ENCODE data around the gene EIF1AD.

EIF1AD gene

GRCh38 chr11:66047541-66048365 lies 45.8 kb upstream of the EIF1AD start:
- intact Hi-C loops (cut with DNase I; ENCODE audit: low total_unique reads): no loop called here
- TF ChIP-seq, protein P1, sequence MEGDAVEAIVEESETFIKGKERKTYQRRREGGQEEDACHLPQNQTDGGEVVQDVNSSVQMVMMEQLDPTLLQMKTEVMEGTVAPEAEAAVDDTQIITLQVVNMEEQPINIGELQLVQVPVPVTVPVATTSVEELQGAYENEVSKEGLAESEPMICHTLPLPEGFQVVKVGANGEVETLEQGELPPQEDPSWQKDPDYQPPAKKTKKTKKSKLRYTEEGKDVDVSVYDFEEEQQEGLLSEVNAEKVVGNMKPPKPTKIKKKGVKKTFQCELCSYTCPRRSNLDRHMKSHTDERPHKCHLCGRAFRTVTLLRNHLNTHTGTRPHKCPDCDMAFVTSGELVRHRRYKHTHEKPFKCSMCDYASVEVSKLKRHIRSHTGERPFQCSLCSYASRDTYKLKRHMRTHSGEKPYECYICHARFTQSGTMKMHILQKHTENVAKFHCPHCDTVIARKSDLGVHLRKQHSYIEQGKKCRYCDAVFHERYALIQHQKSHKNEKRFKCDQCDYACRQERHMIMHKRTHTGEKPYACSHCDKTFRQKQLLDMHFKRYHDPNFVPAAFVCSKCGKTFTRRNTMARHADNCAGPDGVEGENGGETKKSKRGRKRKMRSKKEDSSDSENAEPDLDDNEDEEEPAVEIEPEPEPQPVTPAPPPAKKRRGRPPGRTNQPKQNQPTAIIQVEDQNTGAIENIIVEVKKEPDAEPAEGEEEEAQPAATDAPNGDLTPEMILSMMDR (IDR thresholded peaks at IDR 0.05): no peak
- no peak for DNase-seq
- H3K4me3 ChIP-seq: no peak overlapping the region
- no peak overlapping the region for H3K27ac ChIP-seq
- peaks cover 0 to 34% (median 27%) of the 10 kb centered on the region in 4 donors for H3K4me1 ChIP-seq
- H3K9me3 ChIP-seq: no peaks in the 10 kb centered on the region
- H3K27me3 ChIP-seq: peaks cover 0 to 11% of the 10 kb centered on the region in 2 donors
- H3K36me3 ChIP-seq: no peaks in the 10 kb centered on the region

DNA sequence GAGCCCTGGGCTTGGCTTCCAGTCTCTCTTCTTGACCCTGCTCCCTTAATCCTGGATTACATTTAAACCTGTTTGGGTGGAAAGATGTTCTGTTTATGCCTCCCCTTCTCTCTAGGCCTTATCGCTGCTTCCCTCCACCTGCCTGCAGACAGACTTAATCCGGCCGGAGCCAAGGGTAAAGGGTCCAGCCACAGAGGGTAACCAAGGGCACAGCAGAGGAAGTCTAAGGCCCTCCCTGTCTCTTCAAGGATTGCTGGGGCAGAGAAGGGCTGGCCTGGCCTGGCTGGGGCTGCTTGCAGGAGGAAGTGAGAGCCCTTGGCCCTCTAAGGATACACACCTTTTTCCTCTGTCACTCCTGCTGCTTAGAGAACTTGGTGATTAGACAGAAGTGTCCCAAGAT lies 44.9 kb upstream of the EIF1AD start:
- TF ChIP-seq, protein P1 (IDR thresholded peaks at IDR 0.05): no peak
- H3K4me3 ChIP-seq: no peak overlapping the region
- peaks cover 0 to 11% of the 10 kb centered on the region in 2 donors for H3K27me3 ChIP-seq
- no peaks in the 10 kb centered on the region for H3K36me3 ChIP-seq
- DNase-seq: no peak
- no peak overlapping the region for H3K27ac ChIP-seq
- intact Hi-C loops (cut with DNase I; ENCODE audit: low total_unique reads): no loop called here
- no peaks in the 10 kb centered on the region for H3K9me3 ChIP-seq
- peaks cover 0 to 32% (median 25%) of the 10 kb centered on the region in 4 donors for H3K4me1 ChIP-seq

- DNase-seq: peak; percentile 54 to 78
- H3K4me1 ChIP-seq: peaks cover 0 to 26% (median 19%) of the 10 kb centered on the region in 4 donors
- TF ChIP-seq, protein P1 (IDR thresholded peaks at IDR 0.05): peak; percentile 78 to 87
- H3K4me3 ChIP-seq: no peak overlapping the region
- no peaks in the 10 kb centered on the region for H3K9me3 ChIP-seq
- no peak overlapping the region for H3K27ac ChIP-seq
- intact Hi-C loops (cut with DNase I; ENCODE audit: low total_unique reads): no loop called here
- H3K27me3 ChIP-seq: peaks cover 0 to 11% of the 10 kb centered on the region in 2 donors
- no peaks in the 10 kb centered on the region for H3K36me3 ChIP-seq
These were observed 43.3 kb upstream of the EIF1AD start for GRCh38 chr11:66045177-66045639.

DNA sequence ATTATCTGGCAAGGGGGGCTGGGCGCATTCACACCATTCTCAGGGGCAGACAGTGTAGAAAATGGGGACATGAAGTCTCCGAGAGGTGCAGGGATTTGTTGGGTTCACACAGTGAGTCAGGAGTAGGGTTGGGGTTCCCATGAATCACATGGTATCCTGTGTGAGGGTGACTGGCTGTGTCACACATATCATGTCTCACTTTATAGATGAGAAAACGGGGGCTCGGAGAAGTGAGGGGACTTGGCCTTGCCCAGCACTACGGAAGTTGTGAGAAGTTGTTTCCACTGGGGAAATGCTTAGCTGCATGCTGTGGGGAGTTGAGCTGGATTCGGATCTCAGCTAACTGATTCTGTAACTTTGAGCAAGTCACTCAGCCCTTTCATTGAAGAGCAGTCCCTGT lies 42.8 kb upstream of the EIF1AD start:
- no peak overlapping the region for H3K4me3 ChIP-seq
- TF ChIP-seq, protein P1 (IDR thresholded peaks at IDR 0.05): no peak
- intact Hi-C loops (cut with DNase I; ENCODE audit: low total_unique reads): no loop called here
- DNase-seq: no peak
- H3K4me1 ChIP-seq: peaks cover 0 to 26% (median 19%) of the 10 kb centered on the region in 4 donors
- no peak overlapping the region for H3K27ac ChIP-seq
- no peaks in the 10 kb centered on the region for H3K36me3 ChIP-seq
- no peaks in the 10 kb centered on the region for H3K9me3 ChIP-seq
- peaks cover 0 to 11% of the 10 kb centered on the region in 2 donors for H3K27me3 ChIP-seq

- DNase-seq: no peak
- H3K27me3 ChIP-seq: no peaks in the 10 kb centered on the region
- intact Hi-C loops (cut with DNase I; ENCODE audit: low total_unique reads): no loop called here
- H3K4me1 ChIP-seq: peaks cover 0 to 13% (median 11%) of the 10 kb centered on the region in 4 donors
- no peaks in the 10 kb centered on the region for H3K9me3 ChIP-seq
- H3K27ac ChIP-seq: no peak overlapping the region
- no peaks in the 10 kb centered on the region for H3K36me3 ChIP-seq
- H3K4me3 ChIP-seq: no peak overlapping the region
- TF ChIP-seq, protein P1 (IDR thresholded peaks at IDR 0.05): no peak
These were observed 41.3 kb upstream of the EIF1AD start for GRCh38 chr11:66042996-66043906.

Measured in tibial artery (tissue), 4 donors.